H1 (cell line): Measurements from ENCODE around the gene LCA5L. TPM values are rescaled to one million over a fixed set of nuclear protein-coding genes. Genes with fewer than 3 reads are reported as not detected.

Source experiments
- CTCF ChIA-PET: fragments of 300-600 bp; sonication (Branson Sonifier 250); formaldehyde crosslinking; loops from one replicate; lab custom pipeline; 2021; ENCODE audit not compliant: partially characterized antibody; lab: Charles Lee
- POLR2A ChIA-PET: fragments of 300-600 bp; sonication (Branson Sonifier 250); formaldehyde crosslinking; loops from one replicate; lab custom pipeline; 2021; ENCODE audit warnings: inconsistent platforms; ENCODE audit not compliant: partially characterized antibody; lab: Charles Lee
- DNase-seq, 2 experiments: peaks; one replicate each; pipeline versions ENCODE4 v3.0.0 to v3.0.0-alpha.2; 2010 to 2022; ENCODE audit warnings: low spot score in 2 of 2, low read depth in 1 of 2, mixed read lengths in 1 of 2
- FAIRE-seq: peaks from 2 replicates; lab custom pipeline; 2011; peaks lifted over from hg19 to GRCh38; lab: Jason Lieb, UNC
- H2AFZ ChIP-seq: 2 replicates; pipeline ENCODE4 v1.8.1; 2012; ENCODE audit warnings: low read length, inconsistent platforms
- H2AK5ac ChIP-seq: 2 replicates; pipeline ENCODE4 v1.6.1; 2013; ENCODE audit warnings: low read depth, low read length
- H2BK120ac ChIP-seq: replicated peaks from 2 replicates; pipeline ENCODE3; 2013; ENCODE audit warnings: low read depth, low read length, inconsistent platforms
- H2BK12ac ChIP-seq: 2 replicates; pipeline ENCODE4 v1.6.1; 2013; ENCODE audit warnings: low read depth, low read length
- H2BK15ac ChIP-seq: 2 replicates; pipeline ENCODE4 v1.6.1; 2013; ENCODE audit warnings: low read length
- H2BK20ac ChIP-seq: 2 replicates; pipeline ENCODE4 v1.6.1; 2013; ENCODE audit warnings: low read length
- H2BK5ac ChIP-seq: 2 replicates; pipeline ENCODE4 v1.6.1; 2013; ENCODE audit warnings: low read depth, low read length
- H3K14ac ChIP-seq: 2 replicates; pipeline ENCODE4 v1.6.1; 2013; ENCODE audit warnings: inconsistent platforms; ENCODE audit not compliant: insufficient read length
- H3K18ac ChIP-seq: 2 replicates; pipeline ENCODE4 v1.6.1; 2013; ENCODE audit warnings: low read length; ENCODE audit errors: extremely low read depth
- H3K23ac ChIP-seq: 2 replicates; pipeline ENCODE4 v1.6.1; 2013; ENCODE audit warnings: inconsistent platforms; ENCODE audit not compliant: insufficient read length
- H3K23me2 ChIP-seq: 2 replicates; pipeline ENCODE4 v1.6.1; 2013; ENCODE audit warnings: low read depth, low read length
- H3K27ac ChIP-seq: 2 replicates; pipeline ENCODE4 v1.6.1; 2011; ENCODE audit warnings: low read depth, low read length, inconsistent platforms
- H3K27me3 ChIP-seq, 4 experiments: replicated peaks in 1 of 4; 1 replicate in 1 of 4; 2 replicates in 3 of 4; pipeline versions ENCODE4 v1.6.1 to v1.8.1; 2011 to 2013; ENCODE audit warnings: low read length in 3 of 4, mild to moderate bottlenecking in 3 of 4, inconsistent platforms in 2 of 4, mixed read lengths in 2 of 4, moderate library complexity in 1 of 4; ENCODE audit not compliant: control insufficient read depth in 3 of 4, insufficient read depth in 3 of 4; ENCODE audit errors: extremely low read depth in 1 of 4
- H3K36me3 ChIP-seq, 4 experiments: 2 replicates each; pipeline versions ENCODE4 v1.6.1 to v1.8.1; 2011 to 2013; ENCODE audit warnings: mild to moderate bottlenecking in 4 of 4, low read length in 3 of 4, moderate library complexity in 2 of 4, control low read depth in 1 of 4, inconsistent platforms in 1 of 4; ENCODE audit not compliant: insufficient read depth in 4 of 4, control insufficient read depth in 2 of 4
- H3K4ac ChIP-seq: replicated peaks from 2 replicates; pipeline ENCODE3; 2013; ENCODE audit warnings: low read length, low read depth, mixed read lengths, inconsistent platforms; ENCODE audit not compliant: insufficient read length
- H3K4me1 ChIP-seq, 4 experiments: replicated peaks in 1 of 4; 1 replicate in 1 of 4; 2 replicates in 3 of 4; pipeline versions ENCODE4 v1.6.1 to v1.8.1; 2011 to 2013; ENCODE audit warnings: low read length in 3 of 4, inconsistent platforms in 2 of 4, mixed read lengths in 1 of 4; ENCODE audit not compliant: insufficient read depth in 4 of 4, control insufficient read depth in 3 of 4
- H3K4me2 ChIP-seq, 2 experiments: 2 replicates each; pipeline versions ENCODE4 v1.6.1 to v1.8.1; 2011 to 2013; ENCODE audit warnings: low read depth in 2 of 2, low read length in 2 of 2, control low read depth in 1 of 2, inconsistent platforms in 1 of 2, mild to moderate bottlenecking in 1 of 2; ENCODE audit not compliant: insufficient read depth in 1 of 2
- H3K4me3 ChIP-seq, 4 experiments: fragments of 200-600, 300-600 bp in 1 of 4; sonication (generic), shearing (Covaris generic), sonication (Bioruptor Twin) in 1 of 4; 2 replicates each; pipeline versions ENCODE4 v1.5.1 to v1.8.1; 2011 to 2016; ENCODE audit warnings: low read length in 4 of 4, low read depth in 3 of 4, control low read depth in 2 of 4, inconsistent platforms in 2 of 4, mild to moderate bottlenecking in 2 of 4, mixed read lengths in 1 of 4, moderate library complexity in 1 of 4; ENCODE audit not compliant: insufficient read depth in 2 of 4; ENCODE audit errors: extremely low read depth in 1 of 4
- H3K56ac ChIP-seq: replicated peaks from 2 replicates; pipeline ENCODE3; 2013; ENCODE audit warnings: low read depth, mild to moderate bottlenecking, mixed read lengths, low read length, inconsistent platforms; ENCODE audit not compliant: insufficient read length
- H3K79me1 ChIP-seq: 2 replicates; pipeline ENCODE4 v1.6.1; 2013; ENCODE audit warnings: low read depth, low read length, control low read depth
- H3K79me2 ChIP-seq, 2 experiments: 2 replicates each; pipeline versions ENCODE4 v1.6.1 to v1.8.1; 2012 to 2013; ENCODE audit warnings: low read length in 2 of 2, mild to moderate bottlenecking in 2 of 2, inconsistent platforms in 1 of 2; ENCODE audit not compliant: insufficient read depth in 2 of 2, control insufficient read depth in 1 of 2
- H3K9ac ChIP-seq, 4 experiments: replicated peaks in 1 of 4; 1 replicate in 1 of 4; 2 replicates in 3 of 4; pipeline versions ENCODE4 v1.6.1 to v1.8.1; 2011 to 2013; ENCODE audit warnings: low read depth in 3 of 4, low read length in 3 of 4, control low read depth in 2 of 4, mild to moderate bottlenecking in 2 of 4, moderate library complexity in 2 of 4, inconsistent platforms in 1 of 4; ENCODE audit errors: extremely low read depth in 1 of 4
- H3K9me3 ChIP-seq, 2 experiments: 2 replicates each; pipeline versions ENCODE4 v1.6.1 to v1.8.1; 2012 to 2013; ENCODE audit warnings: mild to moderate bottlenecking in 2 of 2, moderate library complexity in 2 of 2, control low read depth in 1 of 2, inconsistent platforms in 1 of 2, low read depth in 1 of 2, low read length in 1 of 2, mixed read lengths in 1 of 2; ENCODE audit not compliant: insufficient read depth in 2 of 2
- H4K20me1 ChIP-seq, 2 experiments: replicated peaks in 1 of 2; 2 replicates each; pipeline versions ENCODE3 to v1.8.1; 2011 to 2013; ENCODE audit warnings: inconsistent platforms in 2 of 2, low read length in 2 of 2, mild to moderate bottlenecking in 1 of 2; ENCODE audit not compliant: insufficient read depth in 2 of 2, control insufficient read depth in 1 of 2
- H4K5ac ChIP-seq: 2 replicates; pipeline ENCODE4 v1.6.1; 2013; ENCODE audit warnings: low read length, low read depth, mixed read lengths, inconsistent platforms; ENCODE audit not compliant: insufficient read length
- H4K8ac ChIP-seq: 2 replicates; pipeline ENCODE4 v1.8.0; 2013; ENCODE audit warnings: mild to moderate bottlenecking, moderate library complexity, low read length, inconsistent platforms; ENCODE audit not compliant: insufficient read depth; ENCODE audit errors: extremely low read depth
- H4K91ac ChIP-seq: replicated peaks from 2 replicates; pipeline ENCODE3; 2013; ENCODE audit warnings: low read length, mixed read lengths, inconsistent platforms; ENCODE audit not compliant: insufficient read length
- BACH1 ChIP-seq: IDR thresholded peaks from 2 replicates; pipeline ENCODE4 v1.6.1; 2012; ENCODE audit warnings: low read length, improper control_type of control experiment
- BCL11A ChIP-seq, 2 experiments: IDR thresholded peaks; one replicate each; pipeline ENCODE4 v1.6.1; 2011; ENCODE audit warnings: low read depth in 2 of 2, low read length in 2 of 2, mild to moderate bottlenecking in 2 of 2
- EP300 ChIP-seq, 2 experiments: IDR thresholded peaks; 1 replicate in 1 of 2; 2 replicates in 1 of 2; pipeline ENCODE4 v1.6.1; 2011 to 2012; ENCODE audit warnings: low read depth in 2 of 2, low read length in 2 of 2, mild to moderate bottlenecking in 2 of 2, borderline replicate concordance in 1 of 2, inconsistent platforms in 1 of 2, moderate library complexity in 1 of 2
- GTF2F1 ChIP-seq: IDR thresholded peaks from 2 replicates; pipeline ENCODE4 v1.6.1; 2012; ENCODE audit warnings: low read depth, low read length, improper control_type of control experiment, borderline replicate concordance
- JUND ChIP-seq: IDR thresholded peaks from 2 replicates; pipeline ENCODE4 v1.6.1; 2011; ENCODE audit warnings: mild to moderate bottlenecking, improper control_type of control experiment, low read length
- KDM5A ChIP-seq: fragments of 200-600 bp; IDR thresholded peaks from 2 replicates; pipeline ENCODE4 v1.7.1; 2012; ENCODE audit warnings: mild to moderate bottlenecking, low read length, inconsistent platforms, mixed read lengths
- NANOG ChIP-seq: IDR thresholded peaks from 2 replicates; pipeline ENCODE4 v1.6.1; 2011; ENCODE audit warnings: low read length, low read depth, mild to moderate bottlenecking, inconsistent platforms; ENCODE audit not compliant: insufficient read depth, poor library complexity, severe bottlenecking
- PHF8 ChIP-seq: fragments of 200-600 bp; sonication (generic); conservative IDR thresholded peaks from 2 replicates; pipeline ENCODE4 v1.7.1; 2012; ENCODE audit warnings: low read depth, mild to moderate bottlenecking, inconsistent platforms, low read length, moderate library complexity
- POU5F1 ChIP-seq: IDR thresholded peaks from 2 replicates; pipeline ENCODE4 v1.6.1; 2011; ENCODE audit warnings: low read depth, mild to moderate bottlenecking, low read length, moderate library complexity
- RAD21 ChIP-seq, 2 experiments: IDR thresholded peaks in 1 of 2; conservative IDR thresholded peaks in 1 of 2; 2 replicates each; pipeline ENCODE4 v1.6.1; 2011; ENCODE audit warnings: low read depth in 2 of 2, low read length in 2 of 2, improper control_type of control experiment in 1 of 2, inconsistent platforms in 1 of 2, mild to moderate bottlenecking in 1 of 2, moderate library complexity in 1 of 2
- RNF2 ChIP-seq: fragments of 200-900, 300-1000 bp; sonication (generic); IDR thresholded peaks from 2 replicates; pipeline ENCODE4 v1.7.1; 2016; ENCODE audit warnings: borderline replicate concordance, low read depth, mild to moderate bottlenecking, antibody characterized with exemption, low read length; ENCODE audit not compliant: poor library complexity, severe bottlenecking; ENCODE audit errors: missing control alignments
- SIN3A ChIP-seq, 2 experiments: IDR thresholded peaks in 1 of 2; conservative IDR thresholded peaks in 1 of 2; 2 replicates each; pipeline ENCODE4 v1.6.1; 2011 to 2012; ENCODE audit warnings: low read length in 2 of 2, improper control_type of control experiment in 1 of 2, low read depth in 1 of 2, mild to moderate bottlenecking in 1 of 2
- SP2 ChIP-seq: IDR thresholded peaks from 2 replicates; pipeline ENCODE4 v1.6.1; 2012; ENCODE audit warnings: mild to moderate bottlenecking, low read length, inconsistent platforms
- TAF1 ChIP-seq: IDR thresholded peaks from 2 replicates; pipeline ENCODE4 v1.6.1; 2011; ENCODE audit warnings: mild to moderate bottlenecking, low read depth, low read length
- WGBS, 2 experiments: shearing (Covaris generic) in 1 of 2; methylation state at CpG; one replicate each; pipeline versions ENCODE4 v1.1.6 to v1.1.7; 2013 to 2015; ENCODE audit warnings: low lambda C conversion rate in 2 of 2, mixed read lengths in 2 of 2, inconsistent platforms in 1 of 2, low coverage in 1 of 2, missing lambda C conversion rate in 1 of 2; ENCODE audit not compliant: insufficient replicate concordance in 2 of 2, insufficient coverage in 1 of 2, insufficient read length in 1 of 2; ENCODE audit errors: extremely low coverage in 1 of 2, missing lambda C conversion rate in 1 of 2; 5-methylcytosine and 5-hydroxymethylcytosine counted together
- polyA plus RNA-seq, 7 experiments: library from polyadenylated mRNA; depleted of rRNA in 3 of 7; stranded (reverse) in 5 of 7; unstranded in 2 of 7; fragments of >200 nt in 5 of 7; fragments of 200-250 nt in 2 of 7; gene quantifications; 1 replicate in 5 of 7; 2 replicates in 1 of 7; 4 replicates in 1 of 7; pipeline versions ENCODE4 v1.2.1 to v1.2.3, GENCODE V29; 2011 to 2013; ENCODE audit warnings: missing spikeins in 2 of 7, mixed read lengths in 2 of 7
- total RNA-seq: library from RNA; stranded (reverse); fragmentation: NEBNext Ultra II Directional; extraction: Animal tissue kit (Norgen Biotek cat#: 25700); gene quantifications from 2 replicates; pipeline ENCODE4 v1.2.1, GENCODE V29; 2021

Gene LCA5L
- total and polyA plus RNA-seq, 2 of the 8 experiments (the other 6 are each of a cell fraction or from before 2014, with no cell fraction given), result 0.11 to 0.84 TPM

GRCh38 chr21:39367783-39368182 lies 77.8 kb downstream of the LCA5L start:
- Histone ChIP-seq H3K36me3 (no peaks in the 10 kb centered on the region), H3K14ac (no peak overlapping the region), H4K5ac (no peak overlapping the region), H3K23me2 (no peaks in the 10 kb centered on the region), H3K4me3 (no peak overlapping the region), H3K9ac (no peak overlapping the region), H2BK5ac (no peak overlapping the region), H2BK120ac (no peak overlapping the region), H2AK5ac (no peak overlapping the region), H3K79me2 (no peaks in the 10 kb centered on the region), H2BK15ac (no peak overlapping the region), H2BK12ac (no peak overlapping the region), H4K20me1 (no peaks in the 10 kb centered on the region), H2BK20ac (no peak overlapping the region), H3K4ac (no peak overlapping the region), H4K91ac (no peak overlapping the region), H3K79me1 (no peaks in the 10 kb centered on the region), H3K56ac (no peak overlapping the region), H3K27me3 (no peaks in the 10 kb centered on the region), H3K9me3 (no peaks in the 10 kb centered on the region), H2AFZ (no peak overlapping the region), H4K8ac (no peak overlapping the region), H3K4me2 (no peak overlapping the region), H3K4me1 (no peaks in the 10 kb centered on the region), H3K18ac (no peak overlapping the region), H3K27ac (no peak overlapping the region), H3K23ac (no peak overlapping the region)
- no peak for FAIRE-seq
- WGBS, 2 experiments, result 87% methylated on average over 2 of the region's 2 CpGs; no CpG with 5 or more reads in 1 of the 2 experiments
- CTCF ChIA-PET, result no interaction called here
- POLR2A ChIA-PET, result interaction anchor here (1.0 to 2.3 kb wide), 3 partner anchors 12 to 22 kb away, joined by 3 to 7 read pairs (median 3); a partner anchor contains a TSS
- DNase-seq, result no peak
- TF ChIP-seq TAF1 (no peak), JUND (no peak), RNF2 (no peak), SIN3A (conservative IDR thresholded peaks at IDR 0.05 in 1 of 2, IDR thresholded peaks at IDR 0.05 in 1 of 2; ENCODE audit: low read depth in 1 of 2, low read length in 2 of 2) (no peak), PHF8 (no peak), NANOG (no peak), RAD21 (IDR thresholded peaks at IDR 0.05 in 1 of 2, conservative IDR thresholded peaks at IDR 0.05 in 1 of 2; ENCODE audit: low read depth in 2 of 2, low read length in 2 of 2) (no peak), EP300 (IDR thresholded peaks at IDR 0.05; ENCODE audit: borderline replicate concordance in 1 of 2, low read depth in 2 of 2, low read length in 2 of 2) (no peak), BACH1 (no peak), SP2 (no peak), KDM5A (no peak), BCL11A (IDR thresholded peaks at IDR 0.05; ENCODE audit: low read depth in 2 of 2, low read length in 2 of 2) (no peak), POU5F1 (no peak), GTF2F1 (no peak)
